Large intestine (tissue), 3 donors: ENCODE measurements around the gene SYNGR4. TPM values are rescaled to one million over a fixed set of nuclear protein-coding genes. Genes with fewer than 3 reads are reported as not detected.
"Not testable (repeated sequence)": the region's sequence is repeated elsewhere in the genome, so short reads cannot be mapped to it uniquely, and the experiment has no call there.

Experiments
- DNase-seq, 2 donors: peaks; one replicate each; pipeline versions ENCODE4 v3.0.0 to v3.0.0-alpha.2; 2013
- H3K27ac ChIP-seq: one replicate; pipeline ENCODE4 v1.5.1; 2013; ENCODE audit warnings: low read length
- H3K27me3 ChIP-seq: 2 replicates; pipeline ENCODE4 v1.6.1; 2013; ENCODE audit warnings: low read length; ENCODE audit not compliant: control insufficient read depth, insufficient read depth
- H3K36me3 ChIP-seq: 2 replicates; pipeline ENCODE4 v1.6.1; 2013; ENCODE audit warnings: low read length; ENCODE audit not compliant: control insufficient read depth, insufficient read depth
- H3K4me1 ChIP-seq: one replicate; pipeline ENCODE4 v1.6.1; 2013; ENCODE audit warnings: low read length; ENCODE audit not compliant: control insufficient read depth, insufficient read depth
- H3K4me3 ChIP-seq: one replicate; pipeline ENCODE4 v1.5.1; 2013; ENCODE audit warnings: low read length
- H3K9me3 ChIP-seq: one replicate; pipeline ENCODE4 v1.6.1; 2013; ENCODE audit warnings: mild to moderate bottlenecking, low read depth, low read length, moderate library complexity; ENCODE audit not compliant: control insufficient read depth
- WGBS: methylation state at CpG from one replicate; pipeline ENCODE4 v1.1.5; 2013; ENCODE audit warnings: low lambda C conversion rate; ENCODE audit not compliant: insufficient coverage; 5-methylcytosine and 5-hydroxymethylcytosine counted together
- polyA plus RNA-seq: library from polyadenylated mRNA; unstranded; fragments of 120-200 nt; gene quantifications from one replicate; pipeline ENCODE4 v1.2.1, GENCODE V29; 2013

Gene SYNGR4
- polyA plus RNA-seq, 1 donor, result 0.12 TPM

- no peaks in the 10 kb centered on the region for H3K27me3 ChIP-seq
- H3K27ac ChIP-seq, result no peak overlapping the region
- no CpG with 5 or more reads among the region's 7 CpGs for WGBS
- H3K36me3 ChIP-seq, result no peaks in the 10 kb centered on the region
- H3K4me1 ChIP-seq, result peaks cover 9% of the 10 kb centered on the region
- no peaks in the 10 kb centered on the region for H3K9me3 ChIP-seq
- no peak overlapping the region for H3K4me3 ChIP-seq
- DNase-seq, result no peak
Observed at GRCh38 chr19:48371367-48371766, 7.2 kb downstream of the SYNGR4 start.

GRCh38 chr19:48371771-48372170 is 7.6 kb downstream of the SYNGR4 start:
- not testable (repeated sequence) for H3K36me3 ChIP-seq, DNase-seq, H3K4me1 ChIP-seq, H3K27ac ChIP-seq, H3K4me3 ChIP-seq, H3K9me3 ChIP-seq, H3K27me3 ChIP-seq
- no CpG with 5 or more reads among the region's 5 CpGs for whole genome bisulfite sequencing

GRCh38 chr19:48372904-48373303 is 8.7 kb downstream of the SYNGR4 start:
- Histone ChIP-seq H3K27ac (no peak overlapping the region), H3K27me3 (no peaks in the 10 kb centered on the region), H3K36me3 (no peaks in the 10 kb centered on the region), H3K9me3 (no peaks in the 10 kb centered on the region), H3K4me3 (no peak overlapping the region), H3K4me1 (peaks cover 9% of the 10 kb centered on the region)
- no CpG with 5 or more reads among the region's 4 CpGs for WGBS
- no peak for DNase-seq

GRCh38 chr19:48373567-48373966 is 9.4 kb downstream of the SYNGR4 start:
- H3K4me1 ChIP-seq, result peaks cover 8% of the 10 kb centered on the region
- no peak overlapping the region for H3K4me3 ChIP-seq
- no CpG with 5 or more reads among the region's 11 CpGs for WGBS
- no peaks in the 10 kb centered on the region for H3K36me3 ChIP-seq
- H3K27me3 ChIP-seq, result no peaks in the 10 kb centered on the region
- no peaks in the 10 kb centered on the region for H3K9me3 ChIP-seq
- no peak overlapping the region for H3K27ac ChIP-seq
- DNase-seq, result no peak

GRCh38 chr19:48378194-48378570 is 14.0 kb downstream of the SYNGR4 start:
- WGBS, result no CpG with 5 or more reads among the region's 10 CpGs
- DNase-seq, result no peak
- H3K4me1 ChIP-seq, result peaks cover 3% of the 10 kb centered on the region
- no peaks in the 10 kb centered on the region for H3K9me3 ChIP-seq
- H3K27me3 ChIP-seq, result no peaks in the 10 kb centered on the region
- H3K4me3 ChIP-seq, result no peak overlapping the region
- no peak overlapping the region for H3K27ac ChIP-seq
- H3K36me3 ChIP-seq, result peaks cover 16% of the 10 kb centered on the region

GRCh38 chr19:48379058-48379457 is 14.9 kb downstream of the SYNGR4 start:
- DNase-seq, result peak in 1 of 2 donors; percentile 40
- WGBS, result 89% methylated on average over 3 of the region's 5 CpGs
- H3K4me3 ChIP-seq, result no peak overlapping the region
- no peak overlapping the region for H3K27ac ChIP-seq
- H3K9me3 ChIP-seq, result no peaks in the 10 kb centered on the region
- no peaks in the 10 kb centered on the region for H3K27me3 ChIP-seq
- peaks cover 25% of the 10 kb centered on the region for H3K36me3 ChIP-seq
- H3K4me1 ChIP-seq, result peaks cover 3% of the 10 kb centered on the region

- no peak for DNase-seq
- H3K4me3 ChIP-seq, result no peak overlapping the region
- H3K27ac ChIP-seq, result no peak overlapping the region
- H3K9me3 ChIP-seq, result no peaks in the 10 kb centered on the region
- H3K27me3 ChIP-seq, result no peaks in the 10 kb centered on the region
- H3K4me1 ChIP-seq, result peaks cover 3% of the 10 kb centered on the region
- WGBS, result 73% methylated on average over 2 of the region's 11 CpGs
- H3K36me3 ChIP-seq, result peaks cover 46% of the 10 kb centered on the region
Observed at GRCh38 chr19:48381178-48381950, 17.2 kb downstream of the SYNGR4 start.

- no peak for DNase-seq
- H3K27ac ChIP-seq, result no peak overlapping the region
- WGBS, result no CpG with 5 or more reads among the region's 8 CpGs
- peaks cover 55% of the 10 kb centered on the region for H3K36me3 ChIP-seq
- H3K9me3 ChIP-seq, result no peaks in the 10 kb centered on the region
- H3K4me3 ChIP-seq, result no peak overlapping the region
- no peaks in the 10 kb centered on the region for H3K27me3 ChIP-seq
- H3K4me1 ChIP-seq, result peaks cover 3% of the 10 kb centered on the region
Observed at GRCh38 chr19:48382286-48382685, 18.1 kb downstream of the SYNGR4 start.

GRCh38 chr19:48385461-48386087 is 21.4 kb downstream of the SYNGR4 start:
- H3K27ac ChIP-seq, result no peak overlapping the region
- H3K9me3 ChIP-seq, result no peaks in the 10 kb centered on the region
- no peak overlapping the region for H3K4me3 ChIP-seq
- no peaks in the 10 kb centered on the region for H3K27me3 ChIP-seq
- no peaks in the 10 kb centered on the region for H3K4me1 ChIP-seq
- DNase-seq, result no peak
- peaks cover 69% of the 10 kb centered on the region for H3K36me3 ChIP-seq
- WGBS, result 80% methylated on average over 1 of the region's 7 CpGs

GRCh38 chr19:48386981-48387380 is 22.8 kb downstream of the SYNGR4 start:
- H3K27me3 ChIP-seq, result no peaks in the 10 kb centered on the region
- no peaks in the 10 kb centered on the region for H3K9me3 ChIP-seq
- no peak overlapping the region for H3K4me3 ChIP-seq
- peaks cover 63% of the 10 kb centered on the region for H3K36me3 ChIP-seq
- DNase-seq, result no peak
- no peak overlapping the region for H3K27ac ChIP-seq
- no peaks in the 10 kb centered on the region for H3K4me1 ChIP-seq
- WGBS, result 100% methylated on average over 1 of the region's 3 CpGs
